ENCODE data around the gene IL2RA. TPM values are rescaled to one million over a fixed set of nuclear protein-coding genes. Genes with fewer than 3 reads are reported as not detected.
A peak's percentile ranks its signal among the peaks of the same experiment; 100 is the strongest.

Gene IL2RA
- total and polyA plus RNA-seq, 10 of the 15 experiments (the other 5 are each of a cell fraction or from before 2014, with no cell fraction given) = 2.2 to 6.0 (median 4.9) TPM

DNA sequence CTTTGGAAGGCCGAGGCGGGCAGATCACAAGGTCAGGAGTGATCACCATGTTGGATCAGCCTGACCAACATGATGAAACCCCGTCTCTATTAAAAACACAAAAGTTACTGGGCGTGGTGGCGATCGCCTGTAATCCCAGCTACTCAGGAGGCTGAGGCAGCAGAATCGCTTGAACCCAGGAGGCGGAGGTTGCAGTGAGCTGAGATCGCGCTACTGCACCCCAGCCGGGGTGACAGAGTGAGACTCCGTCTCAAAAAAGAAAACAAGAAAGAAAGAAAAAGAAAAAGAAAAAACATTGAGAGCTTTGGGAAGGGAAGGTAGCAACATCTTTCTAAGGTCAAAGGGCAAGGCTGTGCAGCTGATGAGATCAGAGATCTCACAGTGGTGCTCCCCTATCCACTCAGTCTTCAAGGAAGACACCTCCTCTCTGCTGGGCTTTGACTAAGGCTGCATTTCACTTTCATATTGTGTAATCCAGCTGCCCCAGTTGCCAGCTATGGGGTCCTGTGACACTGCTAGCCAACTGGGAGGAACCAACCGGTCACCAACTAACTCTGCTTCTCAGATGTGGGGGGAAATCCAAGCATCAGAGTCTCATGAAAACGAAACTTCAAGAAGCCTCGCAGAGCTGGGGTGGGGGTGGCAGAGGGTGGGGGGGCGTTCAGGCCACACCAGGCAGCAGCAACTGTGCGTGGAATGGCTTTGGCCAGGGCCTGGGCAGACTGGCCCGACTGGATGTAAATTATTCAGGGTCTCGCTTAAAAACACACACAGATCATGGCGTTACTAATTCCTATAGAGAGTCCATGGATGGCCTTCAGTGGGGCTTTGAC, 86.3 kb downstream of the IL2RA start (continued):
- TF ChIP-seq, protein P1, sequence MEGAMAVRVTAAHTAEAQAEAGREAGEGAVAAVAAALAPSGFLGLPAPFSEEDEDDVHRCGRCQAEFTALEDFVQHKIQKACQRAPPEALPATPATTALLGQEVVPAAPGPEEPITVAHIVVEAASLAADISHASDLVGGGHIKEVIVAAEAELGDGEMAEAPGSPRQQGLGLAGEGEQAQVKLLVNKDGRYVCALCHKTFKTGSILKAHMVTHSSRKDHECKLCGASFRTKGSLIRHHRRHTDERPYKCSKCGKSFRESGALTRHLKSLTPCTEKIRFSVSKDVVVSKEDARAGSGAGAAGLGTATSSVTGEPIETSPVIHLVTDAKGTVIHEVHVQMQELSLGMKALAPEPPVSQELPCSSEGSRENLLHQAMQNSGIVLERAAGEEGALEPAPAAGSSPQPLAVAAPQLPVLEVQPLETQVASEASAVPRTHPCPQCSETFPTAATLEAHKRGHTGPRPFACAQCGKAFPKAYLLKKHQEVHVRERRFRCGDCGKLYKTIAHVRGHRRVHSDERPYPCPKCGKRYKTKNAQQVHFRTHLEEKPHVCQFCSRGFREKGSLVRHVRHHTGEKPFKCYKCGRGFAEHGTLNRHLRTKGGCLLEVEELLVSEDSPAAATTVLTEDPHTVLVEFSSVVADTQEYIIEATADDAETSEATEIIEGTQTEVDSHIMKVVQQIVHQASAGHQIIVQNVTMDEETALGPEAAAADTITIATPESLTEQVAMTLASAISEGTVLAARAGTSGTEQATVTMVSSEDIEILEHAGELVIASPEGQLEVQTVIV (IDR thresholded peaks at IDR 0.05; ENCODE audit: borderline replicate concordance, partially characterized antibody) = no peak
- TF ChIP-seq CBX3 (IDR thresholded peaks at IDR 0.05; ENCODE audit: borderline replicate concordance, low read depth) (no peak), YY1 (IDR thresholded peaks at IDR 0.05; ENCODE audit: low read depth, low read length) (peak; percentile 40; the same call in 1 of the 2 replicates), RCOR1 (conservative IDR thresholded peaks at IDR 0.05; ENCODE audit: low read depth, low read length) (0 out of 2 replicates have a peak, but pooled peaks have one; percentile 4), ASH2L (IDR thresholded peaks at IDR 0.05; ENCODE audit: borderline replicate concordance, low read depth) (no peak), CEBPB (IDR thresholded peaks at IDR 0.05; ENCODE audit: borderline replicate concordance in 1 of 2, low read depth in 2 of 2, low read length in 2 of 2) (peak in 1 of 2 experiments; percentile 69; a peak in 1 of 4 replicates), STAT1 (conservative IDR thresholded peaks at IDR 0.05) (no peak), IKZF2 (IDR thresholded peaks at IDR 0.05) (peak; percentile 15 to 56; a peak in 2 of 4 replicates), PAX8 (IDR thresholded peaks at IDR 0.05) (no peak), JUND (IDR thresholded peaks at IDR 0.05; ENCODE audit: low read depth, low read length) (no peak; the same call in 1 of the 2 replicates), EED (IDR thresholded peaks at IDR 0.05; ENCODE audit: low read depth) (peak; percentile 51; the same call in 1 of the 2 replicates), ETV6 (conservative IDR thresholded peaks at IDR 0.05 in 1 of 2, IDR thresholded peaks at IDR 0.05 in 1 of 2; ENCODE audit: borderline replicate concordance in 1 of 2, low read depth in 1 of 2) (peak in 1 of 2 experiments; percentile 51; a peak in 1 of 4 replicates), JUNB (IDR thresholded peaks at IDR 0.05) (peak; percentile 83), NFYB (IDR thresholded peaks at IDR 0.05; ENCODE audit: insufficient read depth, low read depth, low read length) (no peak), BACH1 (IDR thresholded peaks at IDR 0.05; ENCODE audit: borderline replicate concordance) (no peak), NR2C1 (IDR thresholded peaks at IDR 0.05) (peak; percentile 91)
- TF ChIP-seq, protein P2, sequence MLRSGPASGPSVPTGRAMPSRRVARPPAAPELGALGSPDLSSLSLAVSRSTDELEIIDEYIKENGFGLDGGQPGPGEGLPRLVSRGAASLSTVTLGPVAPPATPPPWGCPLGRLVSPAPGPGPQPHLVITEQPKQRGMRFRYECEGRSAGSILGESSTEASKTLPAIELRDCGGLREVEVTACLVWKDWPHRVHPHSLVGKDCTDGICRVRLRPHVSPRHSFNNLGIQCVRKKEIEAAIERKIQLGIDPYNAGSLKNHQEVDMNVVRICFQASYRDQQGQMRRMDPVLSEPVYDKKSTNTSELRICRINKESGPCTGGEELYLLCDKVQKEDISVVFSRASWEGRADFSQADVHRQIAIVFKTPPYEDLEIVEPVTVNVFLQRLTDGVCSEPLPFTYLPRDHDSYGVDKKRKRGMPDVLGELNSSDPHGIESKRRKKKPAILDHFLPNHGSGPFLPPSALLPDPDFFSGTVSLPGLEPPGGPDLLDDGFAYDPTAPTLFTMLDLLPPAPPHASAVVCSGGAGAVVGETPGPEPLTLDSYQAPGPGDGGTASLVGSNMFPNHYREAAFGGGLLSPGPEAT (IDR thresholded peaks at IDR 0.05; ENCODE audit: low read depth) = no peak; the same call in 1 of the 2 replicates
- TF ChIP-seq, protein P3, sequence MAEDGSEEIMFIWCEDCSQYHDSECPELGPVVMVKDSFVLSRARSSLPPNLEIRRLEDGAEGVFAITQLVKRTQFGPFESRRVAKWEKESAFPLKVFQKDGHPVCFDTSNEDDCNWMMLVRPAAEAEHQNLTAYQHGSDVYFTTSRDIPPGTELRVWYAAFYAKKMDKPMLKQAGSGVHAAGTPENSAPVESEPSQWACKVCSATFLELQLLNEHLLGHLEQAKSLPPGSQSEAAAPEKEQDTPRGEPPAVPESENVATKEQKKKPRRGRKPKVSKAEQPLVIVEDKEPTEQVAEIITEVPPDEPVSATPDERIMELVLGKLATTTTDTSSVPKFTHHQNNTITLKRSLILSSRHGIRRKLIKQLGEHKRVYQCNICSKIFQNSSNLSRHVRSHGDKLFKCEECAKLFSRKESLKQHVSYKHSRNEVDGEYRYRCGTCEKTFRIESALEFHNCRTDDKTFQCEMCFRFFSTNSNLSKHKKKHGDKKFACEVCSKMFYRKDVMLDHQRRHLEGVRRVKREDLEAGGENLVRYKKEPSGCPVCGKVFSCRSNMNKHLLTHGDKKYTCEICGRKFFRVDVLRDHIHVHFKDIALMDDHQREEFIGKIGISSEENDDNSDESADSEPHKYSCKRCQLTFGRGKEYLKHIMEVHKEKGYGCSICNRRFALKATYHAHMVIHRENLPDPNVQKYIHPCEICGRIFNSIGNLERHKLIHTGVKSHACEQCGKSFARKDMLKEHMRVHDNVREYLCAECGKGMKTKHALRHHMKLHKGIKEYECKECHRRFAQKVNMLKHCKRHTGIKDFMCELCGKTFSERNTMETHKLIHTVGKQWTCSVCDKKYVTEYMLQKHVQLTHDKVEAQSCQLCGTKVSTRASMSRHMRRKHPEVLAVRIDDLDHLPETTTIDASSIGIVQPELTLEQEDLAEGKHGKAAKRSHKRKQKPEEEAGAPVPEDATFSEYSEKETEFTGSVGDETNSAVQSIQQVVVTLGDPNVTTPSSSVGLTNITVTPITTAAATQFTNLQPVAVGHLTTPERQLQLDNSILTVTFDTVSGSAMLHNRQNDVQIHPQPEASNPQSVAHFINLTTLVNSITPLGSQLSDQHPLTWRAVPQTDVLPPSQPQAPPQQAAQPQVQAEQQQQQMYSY (CRISPR knock-in tag; IDR thresholded peaks at IDR 0.05) = no peak
